HUES48 (cell line): ENCODE data around the gene UBXN6.

Source experiments
- H3K27ac ChIP-seq: one replicate; pipeline ENCODE4 v1.7.0; 2013; ENCODE audit warnings: low read depth, low read length, inconsistent platforms
- H3K27me3 ChIP-seq: 2 replicates; pipeline ENCODE4 v1.6.1; 2013; ENCODE audit warnings: mild to moderate bottlenecking, low read length; ENCODE audit not compliant: control insufficient read depth, insufficient read depth
- H3K36me3 ChIP-seq: 2 replicates; pipeline ENCODE4 v1.6.1; 2013; ENCODE audit warnings: low read length; ENCODE audit not compliant: control insufficient read depth, insufficient read depth
- H3K4me1 ChIP-seq: 2 replicates; pipeline ENCODE4 v1.6.1; 2013; ENCODE audit warnings: mild to moderate bottlenecking, low read length; ENCODE audit not compliant: control insufficient read depth, insufficient read depth
- H3K4me3 ChIP-seq: 2 replicates; pipeline ENCODE4 v1.5.1; 2013; ENCODE audit warnings: mild to moderate bottlenecking, low read depth, low read length
- H3K9ac ChIP-seq: 2 replicates; pipeline ENCODE4 v1.6.1; 2013; ENCODE audit warnings: mild to moderate bottlenecking, low read depth, low read length, moderate library complexity
- H3K9me3 ChIP-seq: 2 replicates; pipeline ENCODE4 v1.6.1; 2013; ENCODE audit warnings: low read length; ENCODE audit not compliant: control insufficient read depth, insufficient read depth

UBXN6 gene

DNA sequence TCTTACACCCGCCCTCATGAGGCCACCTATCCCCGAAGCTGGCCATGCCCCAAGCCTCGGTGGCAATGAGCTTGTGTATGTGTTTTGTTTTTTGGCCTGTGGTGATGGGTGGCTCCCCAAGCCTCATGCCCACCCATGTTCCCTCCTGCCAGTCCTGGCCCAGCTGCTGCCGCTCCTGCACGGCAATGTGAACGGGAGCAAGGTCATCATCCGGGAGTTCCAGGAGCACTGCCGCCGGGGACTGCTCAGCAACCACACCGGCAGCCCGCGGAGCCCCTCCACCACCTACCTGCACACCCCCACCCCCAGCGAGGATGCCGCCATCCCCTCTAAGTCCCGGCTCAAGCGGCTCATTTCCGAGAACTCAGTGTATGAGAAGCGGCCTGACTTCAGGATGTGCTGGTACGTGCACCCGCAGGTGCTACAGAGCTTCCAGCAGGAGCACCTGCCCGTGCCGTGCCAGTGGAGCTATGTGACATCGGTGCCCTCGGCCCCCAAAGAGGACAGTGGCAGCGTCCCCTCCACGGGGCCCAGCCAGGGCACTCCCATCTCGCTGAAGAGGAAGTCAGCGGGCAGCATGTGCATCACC is 24.6 kb downstream of the UBXN6 start:
- Histone ChIP-seq H3K9me3 (no peaks in the 10 kb centered on the region), H3K27ac (no peak overlapping the region), H3K36me3 (peaks cover 94% of the 10 kb centered on the region), H3K9ac (no peak overlapping the region), H3K4me1 (no peaks in the 10 kb centered on the region), H3K4me3 (no peak overlapping the region), H3K27me3 (no peaks in the 10 kb centered on the region)

GRCh38 chr19:4431808-4432674 is 25.6 kb downstream of the UBXN6 start:
- Histone ChIP-seq H3K4me3 (no peak overlapping the region), H3K9ac (no peak overlapping the region), H3K27me3 (no peaks in the 10 kb centered on the region), H3K4me1 (no peaks in the 10 kb centered on the region), H3K9me3 (no peaks in the 10 kb centered on the region), H3K36me3 (peaks cover 87% of the 10 kb centered on the region), H3K27ac (no peak overlapping the region)

- peaks cover 85% of the 10 kb centered on the region for H3K36me3 ChIP-seq
- no peak overlapping the region for H3K4me3 ChIP-seq
- no peaks in the 10 kb centered on the region for H3K9me3 ChIP-seq
- no peaks in the 10 kb centered on the region for H3K27me3 ChIP-seq
- no peaks in the 10 kb centered on the region for H3K4me1 ChIP-seq
- no peak overlapping the region for H3K27ac ChIP-seq
- no peak overlapping the region for H3K9ac ChIP-seq
These were observed 26.3 kb downstream of the UBXN6 start for GRCh38 chr19:4431296-4431695.

GRCh38 chr19:4430760-4431159 is 26.8 kb downstream of the UBXN6 start:
- no peak overlapping the region for H3K27ac ChIP-seq
- H3K4me3 ChIP-seq = no peak overlapping the region
- no peaks in the 10 kb centered on the region for H3K9me3 ChIP-seq
- no peaks in the 10 kb centered on the region for H3K27me3 ChIP-seq
- H3K36me3 ChIP-seq = peaks cover 85% of the 10 kb centered on the region
- H3K4me1 ChIP-seq = no peaks in the 10 kb centered on the region
- H3K9ac ChIP-seq = no peak overlapping the region

GRCh38 chr19:4429771-4430171 is 27.8 kb downstream of the UBXN6 start:
- Histone ChIP-seq H3K4me1 (no peaks in the 10 kb centered on the region), H3K4me3 (no peak overlapping the region), H3K27me3 (no peaks in the 10 kb centered on the region), H3K9me3 (no peaks in the 10 kb centered on the region), H3K36me3 (peaks cover 87% of the 10 kb centered on the region), H3K9ac (no peak overlapping the region), H3K27ac (no peak overlapping the region)

DNA sequence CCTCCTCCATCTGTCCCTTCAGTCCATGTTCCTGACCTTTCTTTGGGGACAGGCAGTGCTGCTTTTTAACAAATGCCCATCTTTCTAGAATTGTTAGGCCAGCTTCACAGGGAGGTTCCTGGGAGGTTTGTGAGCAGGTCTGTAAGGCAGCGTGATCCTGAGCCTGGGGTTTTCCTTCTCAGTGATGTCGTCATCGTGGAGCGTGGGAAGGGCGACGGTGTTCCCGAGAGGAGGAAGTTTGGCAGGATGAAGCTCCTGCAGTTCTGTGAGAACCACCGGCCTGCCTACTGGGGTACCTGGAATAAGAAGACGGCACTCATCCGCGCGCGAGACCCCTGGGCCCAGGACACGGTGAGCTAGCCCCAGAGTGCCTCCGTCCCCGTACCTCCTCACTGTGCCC is 28.3 kb downstream of the UBXN6 start:
- Histone ChIP-seq H3K4me1 (no peaks in the 10 kb centered on the region), H3K9me3 (no peaks in the 10 kb centered on the region), H3K27ac (no peak overlapping the region), H3K9ac (no peak overlapping the region), H3K27me3 (no peaks in the 10 kb centered on the region), H3K36me3 (peaks cover 87% of the 10 kb centered on the region), H3K4me3 (no peak overlapping the region)

DNA sequence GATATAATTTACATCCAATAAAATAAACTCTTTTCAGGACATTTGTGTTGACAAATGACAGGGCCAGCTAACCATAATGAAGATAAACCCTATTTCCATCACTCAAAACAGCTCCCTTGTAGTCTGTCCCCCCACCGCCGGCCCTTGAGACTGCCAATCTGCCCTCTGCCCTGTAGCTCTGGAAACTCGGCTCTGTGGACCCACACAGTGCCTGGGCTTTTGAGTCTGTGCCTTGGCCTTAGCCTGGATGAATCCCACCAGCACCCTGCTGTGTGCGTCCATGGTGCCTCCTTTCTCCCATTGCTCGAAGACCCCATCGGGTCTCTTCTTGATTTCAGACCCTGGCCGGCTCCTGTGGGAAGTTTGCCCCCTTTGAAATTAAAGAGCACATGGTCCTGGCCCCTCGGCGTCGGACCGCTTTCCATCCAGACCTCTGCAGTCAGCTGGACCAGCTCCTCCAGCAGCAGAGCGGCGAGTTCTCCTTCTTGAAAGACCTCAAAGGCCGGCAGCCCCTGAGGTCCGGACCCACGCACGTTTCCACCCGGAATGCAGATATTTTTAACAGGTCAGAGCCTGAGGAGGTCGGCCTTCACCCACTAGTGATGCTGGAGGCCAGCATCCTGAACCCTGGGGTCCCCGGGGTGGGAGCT is 29.1 kb downstream of the UBXN6 start:
- H3K9me3 ChIP-seq = no peaks in the 10 kb centered on the region
- H3K27ac ChIP-seq = no peak overlapping the region
- no peaks in the 10 kb centered on the region for H3K4me1 ChIP-seq
- peaks cover 87% of the 10 kb centered on the region for H3K36me3 ChIP-seq
- no peak overlapping the region for H3K4me3 ChIP-seq
- H3K27me3 ChIP-seq = no peaks in the 10 kb centered on the region
- no peak overlapping the region for H3K9ac ChIP-seq

DNA sequence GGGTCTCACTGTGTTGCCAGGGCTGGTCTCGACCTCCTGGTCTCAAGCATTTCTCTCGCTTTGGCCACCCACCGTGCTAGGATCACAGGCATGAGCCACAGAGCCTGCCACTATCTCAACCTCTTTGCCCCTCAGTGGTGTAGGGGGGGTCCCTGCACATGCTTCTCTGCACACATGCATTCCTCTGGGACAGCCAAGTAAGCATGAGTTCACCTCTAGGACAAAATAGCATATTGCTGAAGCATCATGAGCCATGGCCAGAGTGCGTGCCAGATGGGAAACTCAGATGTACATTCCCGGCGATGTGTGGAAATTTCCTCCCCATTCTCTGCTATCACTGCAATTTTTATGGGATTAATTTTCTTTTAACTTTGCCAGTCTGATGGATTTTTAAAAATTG is 32.1 kb downstream of the UBXN6 start:
- Histone ChIP-seq H3K36me3 (peaks cover 85% of the 10 kb centered on the region), H3K9me3 (no peaks in the 10 kb centered on the region), H3K4me3 (no peak overlapping the region), H3K9ac (no peak overlapping the region), H3K27ac (no peak overlapping the region), H3K4me1 (no peaks in the 10 kb centered on the region), H3K27me3 (no peaks in the 10 kb centered on the region)

- H3K27me3 ChIP-seq = no peaks in the 10 kb centered on the region
- no peaks in the 10 kb centered on the region for H3K4me1 ChIP-seq
- H3K4me3 ChIP-seq = no peak overlapping the region
- no peaks in the 10 kb centered on the region for H3K9me3 ChIP-seq
- no peak overlapping the region for H3K9ac ChIP-seq
- no peak overlapping the region for H3K27ac ChIP-seq
- peaks cover 83% of the 10 kb centered on the region for H3K36me3 ChIP-seq
These were observed 34.0 kb downstream of the UBXN6 start for GRCh38 chr19:4423416-4424126.

GRCh38 chr19:4416268-4416667 is 41.3 kb downstream of the UBXN6 start:
- Histone ChIP-seq H3K4me1 (peaks cover 24% of the 10 kb centered on the region), H3K9me3 (no peaks in the 10 kb centered on the region), H3K36me3 (peaks cover 85% of the 10 kb centered on the region), H3K4me3 (no peak overlapping the region), H3K27ac (peak overlapping the region; percentile 4), H3K27me3 (no peaks in the 10 kb centered on the region), H3K9ac (no peak overlapping the region)
